Activated CD8-positive, alpha-beta T cell treated with anti-CD3 and anti-CD28 coated beads, Interleukin-2, amount 10 ng/mL, durations not matched to agents 7 days and 5 days (primary cell): ENCODE results near the gene FAM25C. TPM values are rescaled to one million over a fixed set of nuclear protein-coding genes. Genes with fewer than 3 reads are reported as not detected.
A peak's percentile ranks its signal among the peaks of the same experiment; 100 is the strongest.
"Not testable (repeated sequence)": the region's sequence is repeated elsewhere in the genome, so short reads cannot be mapped to it uniquely, and the experiment has no call there.

Experiments
- ATAC-seq: fragments of 150-1000 bp; cut with Tn5 transposase; one replicate; pipeline ENCODE4 v1.10.0; 2021; ENCODE audit warnings: moderate library complexity
- CTCF ChIA-PET: fragments of 350-600 bp; sonication (Branson Sonifier 250); formaldehyde crosslinking; loops from one replicate; lab custom pipeline; 2021; ENCODE audit warnings: antibody characterized with exemption; lab: Charles Lee
- POLR2A ChIA-PET: fragments of 350-600 bp; sonication (Branson Sonifier 250); formaldehyde crosslinking; loops from one replicate; lab custom pipeline; 2021; ENCODE audit warnings: antibody characterized with exemption; lab: Charles Lee
- DNase-seq: peaks from one replicate; pipeline ENCODE4 v3.0.0-alpha.2; 2020
- H3K27ac Mint-ChIP-seq: one replicate; pipeline ENCODE4 v1.8.0; 2021; ENCODE audit warnings: mild to moderate bottlenecking, mixed read lengths
- H3K27me3 Mint-ChIP-seq: one replicate; pipeline ENCODE4 v1.8.0; 2021; ENCODE audit warnings: low read depth, mixed read lengths
- H3K36me3 Mint-ChIP-seq: one replicate; pipeline ENCODE4 v1.8.0; 2021; ENCODE audit warnings: low read depth, mixed read lengths
- H3K4me1 Mint-ChIP-seq: one replicate; pipeline ENCODE4 v1.8.0; 2021; ENCODE audit warnings: low read depth, mixed read lengths
- H3K4me3 Mint-ChIP-seq: one replicate; pipeline ENCODE4 v1.8.0; 2021; ENCODE audit warnings: mild to moderate bottlenecking, mixed read lengths
- H3K9me3 Mint-ChIP-seq: one replicate; pipeline ENCODE4 v1.8.0; 2022; ENCODE audit warnings: mixed read lengths; ENCODE audit not compliant: insufficient read depth
- total RNA-seq, 2 experiments: library from RNA; stranded (reverse); gene quantifications; one replicate each; pipeline ENCODE4 v1.2.3, GENCODE V29; 2021

The FAM25C gene
- total RNA-seq: not detected

- DNase-seq, POLR2A ChIA-PET, ATAC-seq, H3K9me3 Mint-ChIP-seq, H3K27ac Mint-ChIP-seq, H3K4me3 Mint-ChIP-seq, H3K36me3 Mint-ChIP-seq, CTCF ChIA-PET, H3K27me3 Mint-ChIP-seq, H3K4me1 Mint-ChIP-seq: not testable (repeated sequence)
Measured at GRCh38 chr10:47999691-48000090, at the start of gene FAM25C. Gene FAM25C (minus strand): TSS chr10:47999791. CDS start chr10:47999765, 26 bp downstream.

- CTCF ChIA-PET, H3K27me3 Mint-ChIP-seq, H3K4me1 Mint-ChIP-seq, H3K27ac Mint-ChIP-seq, ATAC-seq, H3K9me3 Mint-ChIP-seq, POLR2A ChIA-PET, H3K4me3 Mint-ChIP-seq, DNase-seq, H3K36me3 Mint-ChIP-seq: not testable (repeated sequence)
Measured at GRCh38 chr10:48044557-48044956, 45.0 kb upstream of the FAM25C start.

DNA sequence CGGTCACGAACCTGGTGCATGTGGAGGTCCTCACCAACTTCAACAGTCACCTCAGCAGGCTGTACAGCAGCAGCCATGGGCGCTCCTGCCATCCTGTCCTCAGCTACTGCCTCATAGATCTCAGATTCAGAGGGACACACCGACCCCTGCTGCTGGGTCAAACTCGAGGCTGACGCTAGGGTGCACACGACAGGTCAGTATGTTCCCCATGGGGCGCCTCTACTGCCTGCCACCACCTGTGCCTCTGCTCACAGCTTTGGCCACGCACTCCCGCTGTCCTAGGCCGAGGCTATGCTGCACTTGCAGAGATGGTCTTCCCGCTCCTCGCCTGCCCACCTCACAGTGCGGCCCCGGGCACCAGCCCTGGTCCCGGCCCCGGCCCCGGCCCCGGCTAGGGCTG, 31.8 kb upstream of the FAM25C start:
- H3K9me3 Mint-ChIP-seq, H3K4me3 Mint-ChIP-seq, H3K27me3 Mint-ChIP-seq, ATAC-seq, H3K27ac Mint-ChIP-seq, CTCF ChIA-PET, POLR2A ChIA-PET, H3K36me3 Mint-ChIP-seq, H3K4me1 Mint-ChIP-seq, DNase-seq: not testable (repeated sequence)

DNA sequence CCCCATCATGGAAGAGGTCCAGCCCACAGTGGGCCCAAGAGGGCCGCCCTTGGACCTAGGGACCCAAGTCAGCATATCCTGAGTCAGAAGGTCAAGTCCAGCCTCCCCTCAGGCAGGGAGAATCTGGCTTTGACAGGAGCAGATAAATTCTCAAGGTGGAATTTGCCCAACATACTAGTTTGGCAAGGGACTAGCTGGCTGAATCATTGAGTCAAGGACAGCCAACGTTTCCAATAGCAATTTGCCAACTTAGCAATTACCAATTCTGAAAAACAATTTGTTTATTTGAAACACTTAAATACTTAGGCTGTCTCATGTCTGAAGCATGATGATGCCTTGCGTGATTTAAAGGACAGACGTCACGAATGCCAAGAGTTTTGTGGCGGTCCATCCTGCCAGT, 2.7 kb upstream of the FAM25C start:
- ATAC-seq, H3K9me3 Mint-ChIP-seq, DNase-seq, POLR2A ChIA-PET, H3K4me1 Mint-ChIP-seq, CTCF ChIA-PET, H3K27me3 Mint-ChIP-seq, H3K27ac Mint-ChIP-seq, H3K36me3 Mint-ChIP-seq, H3K4me3 Mint-ChIP-seq: not testable (repeated sequence)

DNA sequence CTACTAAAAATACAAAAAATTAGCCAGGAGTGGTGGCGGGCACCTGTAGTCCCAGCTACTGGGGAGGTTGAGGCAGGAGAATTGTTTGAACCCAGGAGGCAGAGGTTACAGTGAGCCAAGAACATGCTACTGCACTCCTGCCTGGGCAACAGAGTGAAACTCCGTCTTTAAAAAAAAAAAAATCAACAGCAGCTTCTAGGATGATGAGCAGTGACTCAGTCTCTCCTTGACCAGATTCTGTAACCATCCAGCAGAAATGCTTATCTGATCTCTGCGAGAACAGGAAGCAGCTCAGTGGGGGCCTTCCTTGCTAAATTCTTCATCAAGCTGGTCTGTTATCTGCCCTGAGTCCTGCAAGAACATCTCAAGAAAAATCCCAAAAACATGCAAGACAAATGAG, 5.5 kb downstream of the FAM25C start:
- H3K36me3 Mint-ChIP-seq, H3K4me1 Mint-ChIP-seq, H3K4me3 Mint-ChIP-seq, POLR2A ChIA-PET, H3K27me3 Mint-ChIP-seq, ATAC-seq, H3K9me3 Mint-ChIP-seq, DNase-seq, H3K27ac Mint-ChIP-seq, CTCF ChIA-PET: not testable (repeated sequence)

GRCh38 chr10:47992560-47992959, 7.0 kb downstream of the FAM25C start:
- H3K4me1 Mint-ChIP-seq, H3K9me3 Mint-ChIP-seq, H3K36me3 Mint-ChIP-seq, CTCF ChIA-PET, ATAC-seq, H3K27me3 Mint-ChIP-seq, H3K4me3 Mint-ChIP-seq, H3K27ac Mint-ChIP-seq, DNase-seq, POLR2A ChIA-PET: not testable (repeated sequence)

- POLR2A ChIA-PET, H3K9me3 Mint-ChIP-seq, DNase-seq, CTCF ChIA-PET, H3K27ac Mint-ChIP-seq, H3K36me3 Mint-ChIP-seq, ATAC-seq, H3K4me3 Mint-ChIP-seq, H3K4me1 Mint-ChIP-seq, H3K27me3 Mint-ChIP-seq: not testable (repeated sequence)
Measured at GRCh38 chr10:47991706-47992105, 7.9 kb downstream of the FAM25C start.

DNA sequence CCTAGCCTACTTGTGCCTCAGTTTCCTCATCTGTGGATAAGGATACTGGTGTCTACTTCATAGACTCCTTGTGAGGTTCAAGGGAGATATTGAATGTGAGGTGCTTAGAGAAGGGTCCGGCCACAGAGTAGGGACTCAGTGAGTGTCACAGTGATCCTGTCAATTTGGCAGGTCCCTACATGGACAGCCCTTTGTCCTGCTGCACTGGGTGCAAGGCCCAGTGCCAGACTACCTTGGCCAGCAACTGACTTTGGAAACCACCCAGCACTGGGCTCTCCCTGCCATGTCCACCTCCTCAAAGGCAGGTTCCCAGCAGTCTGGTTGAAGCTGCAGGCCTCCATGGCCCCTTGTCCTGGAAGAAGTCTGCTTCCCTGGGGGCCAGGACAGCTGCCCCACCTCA, 9.5 kb downstream of the FAM25C start:
- POLR2A ChIA-PET, H3K4me1 Mint-ChIP-seq, H3K27ac Mint-ChIP-seq, H3K27me3 Mint-ChIP-seq, CTCF ChIA-PET, DNase-seq, H3K9me3 Mint-ChIP-seq, H3K4me3 Mint-ChIP-seq, ATAC-seq, H3K36me3 Mint-ChIP-seq: not testable (repeated sequence)

GRCh38 chr10:47989542-47989950, 10.0 kb downstream of the FAM25C start:
- POLR2A ChIA-PET, CTCF ChIA-PET, DNase-seq, H3K27ac Mint-ChIP-seq, ATAC-seq, H3K4me1 Mint-ChIP-seq, H3K27me3 Mint-ChIP-seq, H3K4me3 Mint-ChIP-seq, H3K36me3 Mint-ChIP-seq, H3K9me3 Mint-ChIP-seq: not testable (repeated sequence)

GRCh38 chr10:47988718-47989541, 10.7 kb downstream of the FAM25C start:
- CTCF ChIA-PET, ATAC-seq, H3K4me3 Mint-ChIP-seq, DNase-seq, POLR2A ChIA-PET, H3K36me3 Mint-ChIP-seq, H3K4me1 Mint-ChIP-seq, H3K9me3 Mint-ChIP-seq, H3K27me3 Mint-ChIP-seq, H3K27ac Mint-ChIP-seq: not testable (repeated sequence)

DNA sequence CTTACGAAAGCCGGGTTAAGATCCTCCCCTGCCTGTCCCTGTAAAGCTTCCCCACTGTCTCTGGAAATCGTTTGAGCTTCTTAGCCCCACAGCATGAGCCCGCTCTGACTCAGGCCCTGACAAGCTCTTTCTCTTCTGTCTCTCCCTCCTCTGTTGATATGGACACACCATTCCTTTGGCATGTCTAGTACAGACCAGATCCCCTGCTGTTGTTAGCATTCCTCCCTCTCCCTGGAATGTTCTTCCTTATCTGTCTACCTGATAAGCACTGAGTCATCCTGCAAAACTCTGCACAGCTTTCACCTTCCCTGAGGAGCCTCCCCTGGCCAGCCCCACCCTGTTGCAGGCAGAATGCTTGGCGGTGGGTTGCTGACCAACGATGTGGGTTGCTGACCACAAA, 11.6 kb downstream of the FAM25C start:
- H3K9me3 Mint-ChIP-seq, H3K4me1 Mint-ChIP-seq, ATAC-seq, POLR2A ChIA-PET, DNase-seq, CTCF ChIA-PET, H3K4me3 Mint-ChIP-seq, H3K27me3 Mint-ChIP-seq, H3K27ac Mint-ChIP-seq, H3K36me3 Mint-ChIP-seq: not testable (repeated sequence)

- H3K4me1 Mint-ChIP-seq, DNase-seq, H3K9me3 Mint-ChIP-seq, H3K36me3 Mint-ChIP-seq, H3K27me3 Mint-ChIP-seq, CTCF ChIA-PET, H3K4me3 Mint-ChIP-seq, POLR2A ChIA-PET, H3K27ac Mint-ChIP-seq: not testable (repeated sequence)
- ATAC-seq: peak; percentile 86
Measured at GRCh38 chr10:47986413-47987230, 13.0 kb downstream of the FAM25C start.
